Activated CD4-positive, alpha-beta T cell treated with anti-CD3 and anti-CD28 coated beads for 48 hours (primary cell): ENCODE measurements around the gene EXOC3L4.

ENCODE experiments used
- DNase-seq: peaks from one replicate; pipeline ENCODE4 v3.0.0-alpha.2; 2020

The EXOC3L4 gene

GRCh38 chr14:103123634-103124500 lies 29.3 kb downstream of the EXOC3L4 start:
- DNase-seq: no peak

- DNase-seq: no peak
Observed at GRCh38 chr14:103124501-103125001, 30.0 kb downstream of the EXOC3L4 start.

- no peak for DNase-seq
Observed at GRCh38 chr14:103125098-103126070, 30.9 kb downstream of the EXOC3L4 start.

DNA sequence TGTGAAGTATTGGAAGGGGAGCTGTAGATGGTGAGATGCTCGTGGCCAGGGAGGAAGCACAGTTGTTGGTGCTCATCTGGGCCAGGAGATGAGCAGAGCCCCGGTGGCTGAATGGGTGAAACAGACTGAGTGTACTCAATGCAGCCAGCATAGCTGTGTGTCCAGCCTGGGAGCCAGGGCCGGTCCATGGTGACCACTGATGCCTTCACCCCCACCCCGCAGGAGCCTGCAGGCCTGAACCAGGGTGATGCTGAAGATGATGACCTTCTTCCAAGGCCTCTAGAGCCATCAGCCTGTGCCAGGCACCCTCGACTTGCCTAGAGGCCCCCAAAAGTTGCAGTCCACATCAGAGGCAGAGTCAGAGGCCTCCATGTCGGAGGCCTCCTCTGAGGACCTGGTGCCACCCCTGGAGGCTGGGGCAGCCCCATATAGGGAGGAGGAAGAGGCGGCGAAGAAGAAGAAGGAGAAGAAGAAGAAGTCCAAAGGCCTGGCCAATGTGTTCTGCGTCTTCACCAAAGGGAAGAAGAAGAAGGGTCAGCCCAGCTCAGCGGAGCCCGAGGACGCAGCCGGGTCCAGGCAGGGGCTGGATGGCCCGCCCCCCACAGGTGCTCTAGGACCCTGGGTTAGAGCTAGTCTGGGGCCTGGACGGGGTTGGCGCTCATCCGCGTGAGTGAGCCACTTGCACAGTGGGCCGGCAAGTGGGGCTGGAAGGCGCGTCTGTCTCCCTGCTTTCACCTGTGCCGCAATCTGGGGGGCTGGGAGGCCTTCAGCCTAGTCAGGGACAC lies 31.8 kb downstream of the EXOC3L4 start:
- no peak for DNase-seq

- DNase-seq: no peak
Observed at GRCh38 chr14:103126873-103127304, 32.4 kb downstream of the EXOC3L4 start.

DNA sequence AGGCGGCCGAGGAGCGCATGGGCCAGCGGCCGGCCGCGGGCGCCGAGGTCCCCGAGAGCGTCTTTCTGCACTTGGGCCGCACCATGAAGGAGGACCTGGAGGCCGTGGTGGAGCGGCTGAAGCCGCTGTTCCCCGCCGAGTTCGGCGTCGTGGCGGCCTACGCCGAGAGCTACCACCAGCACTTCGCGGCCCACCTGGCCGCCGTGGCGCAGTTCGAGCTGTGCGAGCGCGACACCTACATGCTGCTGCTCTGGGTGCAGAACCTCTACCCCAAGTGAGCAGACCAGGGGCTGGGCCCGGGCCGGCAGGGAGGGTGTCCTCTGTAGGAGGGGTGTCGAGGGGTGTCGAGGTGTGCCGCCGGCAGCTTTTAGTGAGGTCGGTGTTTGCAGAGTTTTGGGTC lies 32.8 kb downstream of the EXOC3L4 start:
- DNase-seq: no peak

GRCh38 chr14:103127861-103128598 lies 33.5 kb downstream of the EXOC3L4 start:
- no peak for DNase-seq

GRCh38 chr14:103128631-103129300 lies 34.2 kb downstream of the EXOC3L4 start:
- DNase-seq: no peak

DNA sequence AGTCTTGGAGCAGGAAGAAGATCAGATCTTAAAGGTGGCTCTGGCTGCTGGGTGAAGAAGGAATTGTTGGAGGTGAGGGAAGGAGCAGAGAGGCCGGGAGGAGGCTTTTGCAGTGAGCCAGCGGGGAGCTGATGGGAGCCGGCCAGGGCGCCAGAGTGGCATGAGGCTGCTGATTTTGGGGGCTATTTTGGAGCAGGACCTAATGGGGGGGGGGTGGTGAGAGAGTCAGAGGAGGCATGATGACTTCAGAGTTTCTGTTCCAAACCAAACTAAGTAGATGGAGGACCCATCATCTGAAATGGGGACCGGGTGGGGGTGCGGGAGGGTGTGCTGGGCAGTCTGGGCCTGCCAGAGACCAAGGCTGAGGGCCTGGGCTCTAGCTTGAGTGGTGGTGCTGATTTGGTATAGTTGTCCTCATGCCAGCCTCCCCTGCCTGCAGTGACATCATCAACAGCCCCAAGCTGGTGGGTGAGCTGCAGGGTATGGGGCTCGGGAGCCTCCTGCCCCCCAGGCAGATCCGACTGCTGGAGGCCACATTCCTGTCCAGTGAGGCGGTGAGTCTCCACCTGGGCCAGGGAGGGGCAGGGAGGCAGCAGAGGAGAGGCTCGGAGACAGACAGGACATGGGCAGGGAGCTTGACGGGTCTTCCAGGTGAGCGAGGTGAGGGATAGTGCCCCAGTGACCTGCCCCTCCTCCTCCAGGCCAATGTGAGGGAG lies 34.9 kb downstream of the EXOC3L4 start:
- no peak for DNase-seq

GRCh38 chr14:103130017-103130764 lies 35.7 kb downstream of the EXOC3L4 start:
- DNase-seq: no peak

DNA sequence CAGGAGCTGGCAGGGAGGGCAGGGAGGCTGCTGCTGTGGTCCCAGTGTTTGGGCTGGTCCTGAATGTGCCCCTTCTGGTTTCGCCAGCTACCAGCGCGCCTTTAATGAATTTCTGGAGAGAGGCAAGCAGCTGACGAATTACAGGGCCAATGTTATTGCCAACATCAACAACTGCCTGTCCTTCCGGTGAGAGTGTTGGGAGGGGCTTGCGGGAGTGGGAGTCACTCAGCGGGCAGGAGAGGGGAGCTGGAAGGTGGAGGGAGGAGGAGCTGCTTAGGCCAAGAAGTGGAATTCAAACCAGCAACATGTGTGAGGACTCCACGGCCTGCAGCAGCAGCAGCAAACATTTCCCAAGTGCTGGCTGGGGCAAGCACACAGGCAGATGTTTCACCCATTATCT lies 36.4 kb downstream of the EXOC3L4 start:
- DNase-seq: no peak

DNA sequence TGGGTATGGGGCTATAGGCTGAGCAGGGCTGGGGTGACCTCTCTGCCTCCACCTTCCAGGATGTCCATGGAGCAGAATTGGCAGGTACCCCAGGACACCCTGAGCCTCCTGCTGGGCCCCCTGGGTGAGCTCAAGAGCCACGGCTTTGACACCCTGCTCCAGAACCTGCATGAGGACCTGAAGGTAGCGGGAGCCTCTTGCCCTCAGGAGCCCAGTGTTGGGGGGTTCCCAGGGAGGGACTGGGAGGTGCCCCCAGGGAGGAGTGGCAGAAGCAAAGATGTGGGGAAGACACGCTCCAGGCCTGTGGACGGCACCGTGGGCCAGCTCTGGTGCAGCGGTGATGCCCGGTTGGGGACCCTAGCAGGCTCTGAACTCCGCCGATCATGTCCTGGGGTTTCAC lies 37.1 kb downstream of the EXOC3L4 start:
- no peak for DNase-seq

DNA sequence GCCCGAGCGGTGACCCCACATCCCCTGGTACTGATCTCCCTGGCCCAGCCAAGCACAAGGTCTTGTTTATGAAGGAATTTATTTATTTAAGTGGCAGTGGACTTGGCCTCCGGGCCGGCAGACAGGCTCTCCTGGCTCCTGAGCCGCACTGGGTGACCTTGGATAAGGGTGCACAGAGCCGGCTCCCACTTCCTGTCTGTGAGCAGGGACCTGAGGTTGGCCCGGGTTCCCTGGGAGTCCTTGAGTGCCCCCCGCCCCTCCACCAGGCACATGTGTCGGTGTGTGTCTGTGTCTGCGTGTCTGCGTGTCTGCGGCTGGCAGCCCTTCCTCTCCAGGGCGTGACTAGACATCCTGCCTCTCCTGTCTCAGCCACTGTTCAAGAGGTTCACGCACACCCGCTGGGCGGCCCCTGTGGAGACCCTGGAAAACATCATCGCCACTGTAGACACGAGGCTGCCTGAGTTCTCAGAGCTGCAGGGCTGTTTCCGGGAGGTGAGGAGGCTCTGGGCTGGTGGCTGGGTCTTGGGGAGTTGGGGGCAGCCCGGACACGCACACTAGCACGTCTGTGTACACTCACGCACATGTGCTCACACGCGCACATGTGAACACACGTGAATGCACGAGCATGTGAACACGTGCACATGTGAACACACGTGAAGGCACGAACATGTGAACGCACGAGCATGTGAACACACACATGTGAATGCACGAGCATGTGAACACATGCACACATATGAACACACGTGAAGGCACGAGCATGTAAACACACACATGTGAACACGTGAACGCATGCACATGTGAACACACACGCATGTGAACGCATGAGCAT lies 38.1 kb downstream of the EXOC3L4 start:
- DNase-seq: no peak

GRCh38 chr14:103133210-103134140 lies 39.0 kb downstream of the EXOC3L4 start:
- no peak for DNase-seq

GRCh38 chr14:103134405-103134804 lies 39.9 kb downstream of the EXOC3L4 start:
- DNase-seq: no peak

GRCh38 chr14:103134919-103135318 lies 40.4 kb downstream of the EXOC3L4 start:
- DNase-seq: no peak
